CD4-positive, alpha-beta T cell treated with Interleukin-4 for 4 hours (primary cell): ENCODE measurements around the gene DYNLT5.
"Not testable (repeated sequence)": the region's sequence is repeated elsewhere in the genome, so short reads cannot be mapped to it uniquely, and the experiment has no call there.

ENCODE experiments used
- DNase-seq: peaks from one replicate; pipeline ENCODE4 v3.0.0-alpha.2; 2020

DYNLT5 gene

GRCh38 chr1:66791621-66792610 is 39.7 kb downstream of the DYNLT5 start:
- no peak for DNase-seq

DNA sequence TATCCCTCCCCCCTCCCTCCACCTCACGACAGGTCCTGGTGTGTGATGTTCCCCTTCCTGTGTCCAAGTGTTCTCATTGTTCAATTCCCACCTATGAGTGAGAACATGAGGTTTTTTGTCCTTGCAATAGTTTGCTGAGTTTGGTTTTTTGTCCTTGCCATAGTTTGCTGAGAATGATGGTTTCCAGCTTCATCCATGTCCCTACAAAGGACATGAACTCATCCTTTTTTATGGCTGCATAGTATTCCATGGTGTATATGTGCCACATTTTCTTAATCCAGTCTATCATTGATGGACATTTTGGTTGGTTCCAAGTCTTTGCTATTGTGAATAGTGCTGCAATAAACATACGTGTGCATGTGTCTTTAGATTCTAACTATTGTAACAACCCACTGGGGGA is 43.6 kb downstream of the DYNLT5 start:
- not testable (repeated sequence) for DNase-seq

DNA sequence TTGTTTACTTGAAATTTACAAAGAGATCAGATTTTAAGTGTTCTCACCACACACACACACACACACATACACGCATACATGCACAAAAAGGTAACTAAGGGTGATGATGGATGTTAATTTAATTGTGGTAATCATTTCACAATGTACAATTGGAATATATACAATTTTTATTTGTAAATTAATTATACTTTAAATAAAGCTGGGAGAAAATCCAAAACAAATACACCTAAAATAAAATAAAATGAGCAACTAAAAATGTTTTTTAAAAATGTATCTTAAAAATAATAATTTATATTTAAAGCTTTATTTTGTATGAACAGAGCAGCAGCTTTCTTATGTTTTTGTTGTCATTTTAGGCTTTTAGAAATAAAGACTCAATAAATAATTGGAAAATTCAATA is 57.0 kb downstream of the DYNLT5 start:
- no peak for DNase-seq

- no peak for DNase-seq
These were observed 57.6 kb downstream of the DYNLT5 start for GRCh38 chr1:66809736-66810326.

GRCh38 chr1:66824771-66825170 is 72.5 kb downstream of the DYNLT5 start:
- DNase-seq, result no peak
